ENCODE results near the gene MAD2L2.

MAD2L2 gene

DNA sequence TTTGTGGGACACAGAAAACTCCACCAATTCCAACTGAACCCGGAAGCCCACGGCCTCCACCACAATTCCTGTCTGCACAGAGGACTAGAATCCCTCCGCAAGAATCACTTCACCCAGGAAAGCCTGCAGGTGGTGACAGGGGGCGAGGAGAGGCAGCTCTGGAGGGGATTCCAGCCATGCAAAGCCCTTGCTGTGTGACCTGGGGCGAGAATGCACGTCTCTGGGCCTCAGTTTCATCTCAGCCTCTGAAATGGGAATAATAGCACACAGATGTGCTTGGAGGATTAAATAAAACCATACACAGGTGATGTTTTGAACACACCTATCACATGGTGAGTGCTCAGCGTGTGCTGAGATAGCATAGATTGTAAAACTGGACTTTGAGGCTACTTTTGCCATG, 40.8 kb downstream of the MAD2L2 start:
- Histone ChIP-seq H3K27me3 (ENCODE audit: control insufficient read depth, low read length) (peaks cover 4% of the 10 kb centered on the region; the same call in 1 of the 2 replicates), H3K9me3 (ENCODE audit: control insufficient read depth, insufficient read depth, low read length) (no peaks in the 10 kb centered on the region), H3K27ac (ENCODE audit: low read depth, low read length) (no peak overlapping the region), H3K4me3 (ENCODE audit: low read length) (no peak overlapping the region), H3K4me1 (ENCODE audit: control insufficient read depth, low read length) (peaks cover 5% of the 10 kb centered on the region), H4K20me1 (ENCODE audit: control insufficient read depth, insufficient read depth, low read depth, low read length) (no peaks in the 10 kb centered on the region), H3K4me2 (ENCODE audit: low read length) (no peak overlapping the region), H3K79me2 (ENCODE audit: control insufficient read depth, low read length) (no peaks in the 10 kb centered on the region), H3K36me3 (ENCODE audit: control insufficient read depth, low read length) (no peaks in the 10 kb centered on the region), H3K9me2 (replicated peaks; ENCODE audit: control insufficient read depth, low read length) (no peaks in the 10 kb centered on the region), H3F3A (ENCODE audit: control insufficient read depth, insufficient read depth) (no peaks in the 10 kb centered on the region)
- no peak for TF ChIP-seq EZH2phosphoT487 (IDR thresholded peaks at IDR 0.05; ENCODE audit: borderline replicate concordance, low read length)
- TF ChIP-seq, protein P1, sequence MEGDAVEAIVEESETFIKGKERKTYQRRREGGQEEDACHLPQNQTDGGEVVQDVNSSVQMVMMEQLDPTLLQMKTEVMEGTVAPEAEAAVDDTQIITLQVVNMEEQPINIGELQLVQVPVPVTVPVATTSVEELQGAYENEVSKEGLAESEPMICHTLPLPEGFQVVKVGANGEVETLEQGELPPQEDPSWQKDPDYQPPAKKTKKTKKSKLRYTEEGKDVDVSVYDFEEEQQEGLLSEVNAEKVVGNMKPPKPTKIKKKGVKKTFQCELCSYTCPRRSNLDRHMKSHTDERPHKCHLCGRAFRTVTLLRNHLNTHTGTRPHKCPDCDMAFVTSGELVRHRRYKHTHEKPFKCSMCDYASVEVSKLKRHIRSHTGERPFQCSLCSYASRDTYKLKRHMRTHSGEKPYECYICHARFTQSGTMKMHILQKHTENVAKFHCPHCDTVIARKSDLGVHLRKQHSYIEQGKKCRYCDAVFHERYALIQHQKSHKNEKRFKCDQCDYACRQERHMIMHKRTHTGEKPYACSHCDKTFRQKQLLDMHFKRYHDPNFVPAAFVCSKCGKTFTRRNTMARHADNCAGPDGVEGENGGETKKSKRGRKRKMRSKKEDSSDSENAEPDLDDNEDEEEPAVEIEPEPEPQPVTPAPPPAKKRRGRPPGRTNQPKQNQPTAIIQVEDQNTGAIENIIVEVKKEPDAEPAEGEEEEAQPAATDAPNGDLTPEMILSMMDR (IDR thresholded peaks at IDR 0.05; ENCODE audit: low read depth, low read length, poor library complexity, severe bottlenecking), result no peak

DNA sequence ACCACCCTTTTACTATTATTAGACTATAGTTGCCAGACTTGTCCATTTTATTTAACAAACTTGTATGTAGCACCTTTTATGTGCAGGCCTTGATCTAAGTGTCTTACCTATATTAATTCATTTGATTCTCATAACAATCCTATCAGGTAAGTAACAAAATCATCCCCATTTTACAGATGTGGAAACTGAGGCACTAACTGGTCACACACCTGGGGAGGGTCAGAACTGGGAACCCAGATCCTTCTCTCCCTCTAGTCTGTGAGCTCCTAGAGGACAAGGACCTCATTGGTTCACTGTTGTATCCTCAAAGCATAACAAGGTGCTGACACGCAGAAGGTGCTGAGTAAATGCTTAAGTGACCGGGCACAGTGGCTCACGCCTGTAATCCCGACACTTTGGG, 41.6 kb downstream of the MAD2L2 start:
- Histone ChIP-seq H3K9me3 (ENCODE audit: control insufficient read depth, insufficient read depth, low read length) (no peaks in the 10 kb centered on the region), H4K20me1 (ENCODE audit: control insufficient read depth, insufficient read depth, low read depth, low read length) (no peaks in the 10 kb centered on the region), H3K27ac (ENCODE audit: low read depth, low read length) (no peak overlapping the region), H3F3A (ENCODE audit: control insufficient read depth, insufficient read depth) (no peaks in the 10 kb centered on the region), H3K36me3 (ENCODE audit: control insufficient read depth, low read length) (no peaks in the 10 kb centered on the region), H3K27me3 (ENCODE audit: control insufficient read depth, low read length) (peaks cover 4% of the 10 kb centered on the region; the same call in 1 of the 2 replicates), H3K79me2 (ENCODE audit: control insufficient read depth, low read length) (no peaks in the 10 kb centered on the region), H3K4me3 (ENCODE audit: low read length) (no peak overlapping the region), H3K4me2 (ENCODE audit: low read length) (no peak overlapping the region), H3K9me2 (replicated peaks; ENCODE audit: control insufficient read depth, low read length) (no peaks in the 10 kb centered on the region), H3K4me1 (ENCODE audit: control insufficient read depth, low read length) (peaks cover 13% of the 10 kb centered on the region)
- no peak for TF ChIP-seq EZH2phosphoT487 (IDR thresholded peaks at IDR 0.05; ENCODE audit: borderline replicate concordance, low read length)
- TF ChIP-seq, protein P1 (IDR thresholded peaks at IDR 0.05; ENCODE audit: low read depth, low read length, poor library complexity, severe bottlenecking), result no peak

DNA sequence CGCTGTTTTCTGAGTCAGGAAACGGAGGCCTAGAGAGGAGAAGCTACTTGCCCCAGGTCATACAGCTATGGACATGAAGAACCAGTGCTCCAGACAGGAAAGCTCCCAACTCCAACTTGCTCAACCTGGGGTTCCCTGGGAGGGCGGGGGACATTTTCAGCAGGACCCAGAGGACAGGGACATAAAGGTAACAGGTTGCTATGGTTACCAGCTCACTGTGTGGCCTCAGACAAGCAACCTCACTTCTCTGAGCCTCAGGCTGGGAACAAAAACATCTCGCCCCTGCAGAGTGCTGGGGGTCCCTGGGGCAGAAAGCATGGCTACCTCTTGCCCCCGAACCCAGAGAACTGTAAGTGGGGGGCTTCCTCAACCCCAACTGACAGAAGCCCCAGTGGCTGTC, 42.8 kb downstream of the MAD2L2 start:
- Histone ChIP-seq H3K4me2 (ENCODE audit: low read length) (no peak overlapping the region), H3K4me1 (ENCODE audit: control insufficient read depth, low read length) (peaks cover 14% of the 10 kb centered on the region), H3K27ac (ENCODE audit: low read depth, low read length) (no peak overlapping the region), H3K27me3 (ENCODE audit: control insufficient read depth, low read length) (peaks cover 4% of the 10 kb centered on the region; the same call in 1 of the 2 replicates), H3K9me2 (replicated peaks; ENCODE audit: control insufficient read depth, low read length) (no peaks in the 10 kb centered on the region), H4K20me1 (ENCODE audit: control insufficient read depth, insufficient read depth, low read depth, low read length) (no peaks in the 10 kb centered on the region), H3K4me3 (ENCODE audit: low read length) (no peak overlapping the region), H3K79me2 (ENCODE audit: control insufficient read depth, low read length) (no peaks in the 10 kb centered on the region), H3K36me3 (ENCODE audit: control insufficient read depth, low read length) (no peaks in the 10 kb centered on the region), H3K9me3 (ENCODE audit: control insufficient read depth, insufficient read depth, low read length) (no peaks in the 10 kb centered on the region), H3F3A (ENCODE audit: control insufficient read depth, insufficient read depth) (no peaks in the 10 kb centered on the region)
- no peak for TF ChIP-seq EZH2phosphoT487 (IDR thresholded peaks at IDR 0.05; ENCODE audit: borderline replicate concordance, low read length)
- TF ChIP-seq, protein P1 (IDR thresholded peaks at IDR 0.05; ENCODE audit: low read depth, low read length, poor library complexity, severe bottlenecking), result no peak

Data from DOHH2 (cell line).